Measurements from ENCODE around the gene IL1A.

- no peak for TF ChIP-seq CTCF (IDR thresholded peaks at IDR 0.05; ENCODE audit: extremely low read depth in 1 of 2, insufficient read depth in 1 of 2, low read depth in 1 of 2, low read length in 2 of 2)
- no peak for TF ChIP-seq POLR2A (IDR thresholded peaks at IDR 0.05; ENCODE audit: low read depth, low read length)
- TF ChIP-seq POLR2AphosphoS5 (IDR thresholded peaks at IDR 0.05; ENCODE audit: insufficient read depth, low read depth, low read length): no peak
These were observed 32.7 kb downstream of the IL1A start for GRCh38 chr2:112751451-112752197.

Data from endothelial cell of umbilical vein (primary cell).